ENCODE data around the gene ROCK2.
A peak's percentile ranks its signal among the peaks of the same experiment; 100 is the strongest.

ROCK2 gene

GRCh38 chr2:11366326-11366741, 21.9 kb upstream of the ROCK2 start:
- no peak for DNase-seq

- no peak for DNase-seq
Measured at GRCh38 chr2:11365096-11365879, 20.9 kb upstream of the ROCK2 start.

- DNase-seq: no peak
Measured at GRCh38 chr2:11364565-11364887, 20.1 kb upstream of the ROCK2 start.

- DNase-seq: no peak
Measured at GRCh38 chr2:11363868-11364564, 19.6 kb upstream of the ROCK2 start.

- no peak for DNase-seq
Measured at GRCh38 chr2:11359865-11360264, 15.4 kb upstream of the ROCK2 start.

GRCh38 chr2:11357428-11357972, 13.1 kb upstream of the ROCK2 start:
- DNase-seq: no peak

GRCh38 chr2:11356764-11357163, 12.3 kb upstream of the ROCK2 start:
- no peak for DNase-seq

GRCh38 chr2:11355194-11356053, 11.0 kb upstream of the ROCK2 start:
- no peak for DNase-seq

GRCh38 chr2:11354363-11355154, 10.1 kb upstream of the ROCK2 start:
- DNase-seq: no peak

- DNase-seq: no peak
Measured at GRCh38 chr2:11352781-11353537, 8.5 kb upstream of the ROCK2 start.

- DNase-seq: no peak
Measured at GRCh38 chr2:11348209-11348749, 3.8 kb upstream of the ROCK2 start.

GRCh38 chr2:11347403-11347959, 3.0 kb upstream of the ROCK2 start:
- no peak for DNase-seq

- DNase-seq: no peak
Measured at GRCh38 chr2:11346023-11346482, 1.6 kb upstream of the ROCK2 start.

GRCh38 chr2:11344956-11345677, 681 bp upstream of the ROCK2 start:
- peak; percentile 22 for DNase-seq

GRCh38 chr2:11343650-11344341, 640 bp downstream of the ROCK2 start:
- peak; percentile 18 for DNase-seq

GRCh38 chr2:11343368-11343649, 1.1 kb downstream of the ROCK2 start:
- no peak for DNase-seq

- DNase-seq: no peak
Measured at GRCh38 chr2:11342551-11343367, 1.7 kb downstream of the ROCK2 start.

GRCh38 chr2:11340717-11341116, 3.7 kb downstream of the ROCK2 start:
- DNase-seq: no peak

GRCh38 chr2:11339508-11340083, 4.8 kb downstream of the ROCK2 start:
- no peak for DNase-seq
